ENCODE measurements around the gene RELB. TPM values are rescaled to one million over a fixed set of nuclear protein-coding genes. Genes with fewer than 3 reads are reported as not detected.

RELB gene
- total RNA-seq, 2 donors from 2014 or later = 17.1 to 42.4 TPM

DNA sequence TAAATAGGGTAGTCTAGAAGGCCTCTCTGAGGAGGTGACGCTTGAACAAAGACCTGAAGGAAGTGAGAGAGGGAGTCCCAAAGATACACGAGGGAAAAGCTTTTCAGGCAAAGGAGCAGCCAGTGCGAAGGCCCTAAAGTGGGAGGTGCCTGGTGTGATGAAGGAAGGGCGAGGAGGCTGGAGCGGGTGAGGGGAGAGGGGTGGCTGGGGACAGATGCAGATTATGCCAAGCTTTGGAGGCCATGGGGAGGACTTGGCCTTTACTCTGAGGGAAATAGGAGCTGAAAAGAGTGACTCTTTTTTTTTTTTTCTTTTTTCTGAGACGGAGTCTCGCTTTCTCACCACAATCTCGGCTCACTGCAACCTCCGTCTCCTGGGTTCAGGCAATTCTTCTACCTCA is 43.2 kb upstream of the RELB start:
- no peak overlapping the region for H3K9ac ChIP-seq (ENCODE audit: low read depth in 2 of 2, low read length in 2 of 2)
- intact Hi-C loops (cut with DNase I) = no loop called here
- no peak overlapping the region for H3K4me3 ChIP-seq

DNA sequence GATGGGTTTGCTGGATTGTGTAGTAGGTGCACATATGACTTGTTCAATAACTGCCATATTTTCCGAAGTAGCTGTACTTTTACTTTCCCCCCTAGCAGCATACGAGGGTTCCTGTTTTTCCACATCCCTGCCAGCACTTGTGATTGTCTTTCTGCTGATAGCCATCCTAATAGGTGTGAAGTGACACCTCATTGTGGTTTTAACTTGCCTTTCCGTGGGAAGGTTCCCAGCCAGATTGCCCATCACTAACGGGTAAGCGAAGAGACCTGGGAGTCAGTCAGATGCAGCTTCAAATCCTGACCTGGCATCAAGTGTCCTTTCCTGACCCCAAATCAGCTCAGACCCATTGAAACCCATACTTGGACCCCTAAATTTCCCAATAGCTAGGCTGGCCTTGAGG is 41.6 kb upstream of the RELB start:
- H3K36me3 ChIP-seq = peaks cover 4% of the 10 kb centered on the region
- intact Hi-C loops (cut with DNase I) = no loop called here
- no peaks in the 10 kb centered on the region for H3K27me3 ChIP-seq
- H3K4me3 ChIP-seq = no peak overlapping the region
- H3K9ac ChIP-seq (ENCODE audit: low read depth in 2 of 2, low read length in 2 of 2) = no peak overlapping the region
- no peak for DNase-seq
- TF ChIP-seq, protein P1, sequence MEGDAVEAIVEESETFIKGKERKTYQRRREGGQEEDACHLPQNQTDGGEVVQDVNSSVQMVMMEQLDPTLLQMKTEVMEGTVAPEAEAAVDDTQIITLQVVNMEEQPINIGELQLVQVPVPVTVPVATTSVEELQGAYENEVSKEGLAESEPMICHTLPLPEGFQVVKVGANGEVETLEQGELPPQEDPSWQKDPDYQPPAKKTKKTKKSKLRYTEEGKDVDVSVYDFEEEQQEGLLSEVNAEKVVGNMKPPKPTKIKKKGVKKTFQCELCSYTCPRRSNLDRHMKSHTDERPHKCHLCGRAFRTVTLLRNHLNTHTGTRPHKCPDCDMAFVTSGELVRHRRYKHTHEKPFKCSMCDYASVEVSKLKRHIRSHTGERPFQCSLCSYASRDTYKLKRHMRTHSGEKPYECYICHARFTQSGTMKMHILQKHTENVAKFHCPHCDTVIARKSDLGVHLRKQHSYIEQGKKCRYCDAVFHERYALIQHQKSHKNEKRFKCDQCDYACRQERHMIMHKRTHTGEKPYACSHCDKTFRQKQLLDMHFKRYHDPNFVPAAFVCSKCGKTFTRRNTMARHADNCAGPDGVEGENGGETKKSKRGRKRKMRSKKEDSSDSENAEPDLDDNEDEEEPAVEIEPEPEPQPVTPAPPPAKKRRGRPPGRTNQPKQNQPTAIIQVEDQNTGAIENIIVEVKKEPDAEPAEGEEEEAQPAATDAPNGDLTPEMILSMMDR (IDR thresholded peaks at IDR 0.05) = no peak
- H3K4me1 ChIP-seq = peaks cover 14% of the 10 kb centered on the region
- no peak overlapping the region for H3K27ac ChIP-seq
- H3K9me3 ChIP-seq = no peaks in the 10 kb centered on the region

More for the DNA sequence above, 43.2 kb upstream of the RELB start:
- TF ChIP-seq, protein P1 (IDR thresholded peaks at IDR 0.05) = no peak
- peaks cover 20% of the 10 kb centered on the region for H3K4me1 ChIP-seq
- no peaks in the 10 kb centered on the region for H3K27me3 ChIP-seq
- H3K9me3 ChIP-seq = no peaks in the 10 kb centered on the region
- H3K27ac ChIP-seq = no peak overlapping the region
- DNase-seq = no peak
- H3K36me3 ChIP-seq = no peaks in the 10 kb centered on the region

DNA sequence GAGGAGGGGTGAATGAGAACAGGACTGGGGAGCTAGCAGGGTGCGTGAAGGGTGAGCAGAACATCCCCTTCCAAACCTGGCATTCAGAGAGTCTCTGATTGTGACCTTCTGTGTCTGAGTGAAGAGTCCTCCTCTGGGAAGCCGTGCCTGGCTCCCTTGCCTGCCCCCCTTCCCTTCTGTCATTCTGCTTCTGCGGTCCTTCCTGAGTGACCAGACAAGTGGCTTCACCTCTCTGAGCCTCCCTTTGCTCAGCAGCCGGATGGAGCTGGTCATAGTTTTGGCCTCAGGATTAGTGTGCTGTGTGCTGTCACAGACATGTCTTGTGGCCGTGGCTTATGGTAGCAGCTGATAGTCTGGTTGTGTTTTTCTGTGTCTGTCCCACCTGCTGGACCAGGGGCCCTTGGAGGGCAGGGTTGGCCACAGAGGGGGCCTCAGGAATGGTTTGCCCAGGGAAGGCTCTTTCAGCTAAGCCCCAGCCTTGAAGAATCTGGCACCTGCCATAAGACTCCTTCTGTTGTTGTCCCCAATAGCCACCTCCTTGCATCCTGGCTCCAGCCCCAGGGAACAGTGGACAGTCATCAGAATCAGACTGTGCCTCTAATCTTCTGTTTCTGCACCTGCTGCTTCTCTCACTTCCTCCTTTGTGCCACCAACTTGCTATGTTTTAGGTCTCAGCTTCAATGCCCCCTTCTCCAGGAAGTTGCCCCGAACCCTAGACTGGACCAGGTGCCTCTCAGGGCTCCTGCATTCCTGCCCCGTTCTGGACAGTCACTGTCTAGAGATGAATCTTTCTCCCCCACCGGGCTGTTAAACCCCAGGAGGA is 40.1 kb upstream of the RELB start:
- H3K36me3 ChIP-seq = peaks cover 14% of the 10 kb centered on the region
- H3K9ac ChIP-seq (ENCODE audit: low read depth in 2 of 2, low read length in 2 of 2) = no peak overlapping the region
- TF ChIP-seq, protein P1 (IDR thresholded peaks at IDR 0.05) = no peak
- DNase-seq = no peak
- no peak overlapping the region for H3K27ac ChIP-seq
- peaks cover 12% of the 10 kb centered on the region for H3K4me1 ChIP-seq
- no peak overlapping the region for H3K4me3 ChIP-seq
- no peaks in the 10 kb centered on the region for H3K9me3 ChIP-seq
- no peaks in the 10 kb centered on the region for H3K27me3 ChIP-seq
- intact Hi-C loops (cut with DNase I) = no loop called here

DNA sequence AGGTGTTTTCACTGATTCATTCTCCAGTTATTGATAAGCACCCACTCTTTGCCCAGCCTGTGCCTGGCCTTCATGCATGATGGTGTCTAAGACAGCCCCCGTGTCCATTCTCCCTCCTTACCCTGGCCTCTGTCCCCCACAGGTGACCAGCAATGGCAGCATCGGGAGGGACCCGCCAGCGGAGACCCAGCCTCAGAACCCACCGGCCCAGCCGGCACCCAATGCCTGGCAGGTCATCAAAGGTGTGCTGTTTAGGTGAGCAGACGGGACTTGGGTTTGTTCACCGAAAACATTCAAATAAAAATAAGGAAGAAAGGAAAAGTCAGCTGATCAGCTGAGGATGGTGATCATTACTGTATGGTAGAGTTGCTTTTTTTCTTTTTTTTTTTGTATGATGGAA is 39.4 kb upstream of the RELB start:
- no peak for DNase-seq
- intact Hi-C loops (cut with DNase I) = no loop called here
- H3K4me3 ChIP-seq = no peak overlapping the region
- TF ChIP-seq, protein P1 (IDR thresholded peaks at IDR 0.05) = no peak
- H3K9me3 ChIP-seq = no peaks in the 10 kb centered on the region
- H3K36me3 ChIP-seq = peaks cover 14% of the 10 kb centered on the region
- peaks cover 5% of the 10 kb centered on the region for H3K4me1 ChIP-seq
- no peaks in the 10 kb centered on the region for H3K27me3 ChIP-seq
- no peak overlapping the region for H3K9ac ChIP-seq (ENCODE audit: low read depth in 2 of 2, low read length in 2 of 2)
- no peak overlapping the region for H3K27ac ChIP-seq

DNA sequence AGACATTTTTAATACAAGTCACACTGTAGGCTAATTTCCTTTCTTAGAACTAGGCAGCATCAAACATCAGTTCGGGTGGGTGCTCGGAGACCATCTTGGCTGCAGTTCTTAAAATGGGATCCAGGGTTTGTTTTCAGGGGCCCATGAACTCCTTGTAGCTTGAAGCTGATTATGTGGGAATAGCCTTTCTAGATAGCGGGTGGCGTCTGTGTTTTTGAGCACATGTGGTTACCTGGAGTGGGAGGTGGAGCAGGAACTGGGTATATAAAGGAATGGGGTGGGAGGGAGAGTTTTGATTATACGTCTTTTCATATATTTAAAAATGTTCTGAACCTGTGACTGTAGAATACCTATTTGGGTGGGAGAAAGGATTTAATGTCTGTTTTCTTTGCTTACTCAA is 33.1 kb upstream of the RELB start:
- H3K4me1 ChIP-seq = no peaks in the 10 kb centered on the region
- intact Hi-C loops (cut with DNase I) = no loop called here
- H3K27me3 ChIP-seq = no peaks in the 10 kb centered on the region
- no peak overlapping the region for H3K9ac ChIP-seq (ENCODE audit: low read depth in 2 of 2, low read length in 2 of 2)
- H3K27ac ChIP-seq = no peak overlapping the region
- TF ChIP-seq, protein P1 (IDR thresholded peaks at IDR 0.05) = no peak
- no peak overlapping the region for H3K4me3 ChIP-seq
- H3K36me3 ChIP-seq = peaks cover 14% of the 10 kb centered on the region
- no peaks in the 10 kb centered on the region for H3K9me3 ChIP-seq
- DNase-seq = no peak

All from colonic mucosa (tissue), 4 donors.